ENCODE data around the gene TLE1. TPM values are rescaled to one million over a fixed set of nuclear protein-coding genes. Genes with fewer than 3 reads are reported as not detected.

Gene TLE1
- total RNA-seq, 1 experiment from 2014 or later = 49.0 TPM

DNA sequence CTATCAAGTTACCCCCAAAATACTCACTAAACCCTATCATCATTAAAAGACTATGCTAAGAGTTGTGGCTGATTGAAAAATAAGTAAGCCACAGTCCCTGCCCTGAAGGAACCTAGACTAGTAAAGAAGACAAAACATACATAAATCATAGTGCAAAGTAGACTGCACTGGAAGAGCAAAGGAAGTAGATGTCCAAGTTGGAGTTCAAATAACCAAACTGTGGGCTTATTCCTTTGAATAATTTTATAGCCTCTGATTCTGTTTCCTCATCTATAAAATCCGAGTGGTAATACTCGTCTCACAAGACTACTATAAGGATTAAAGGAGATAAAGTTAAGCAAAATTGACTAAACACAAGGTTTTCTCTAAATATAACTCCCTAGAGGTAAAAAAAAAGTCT, 140.4 kb downstream of the TLE1 start:
- peak overlapping the region; percentile 97 for H3K27ac ChIP-seq (ENCODE audit: low read length)
- H3K79me2 ChIP-seq (ENCODE audit: low read length) = no peaks in the 10 kb centered on the region
- no TSS peak for BruUV-seq (replicated peaks)
- DNase-seq = peak; percentile 14
- H4K20me1 ChIP-seq (ENCODE audit: low read length) = no peaks in the 10 kb centered on the region
- H3K4me2 ChIP-seq (ENCODE audit: low read length) = peak overlapping the region; percentile 86
- H3K9me2 ChIP-seq (replicated peaks; ENCODE audit: low read length) = no peaks in the 10 kb centered on the region
- no peak overlapping the region for H2AFZ ChIP-seq (ENCODE audit: low read length)
- CTCF ChIA-PET = interaction anchor here (1.4 kb wide), 1 partner anchor 26 kb away, joined by 8 read pairs; no protein-coding TSS in a partner anchor
- peak overlapping the region; percentile 68 for H3K9ac ChIP-seq (ENCODE audit: low read length)
- H3K36me3 ChIP-seq (ENCODE audit: low read depth, low read length) = no peaks in the 10 kb centered on the region
- POLR2A ChIA-PET (ENCODE audit: unreplicated experiment) = no interaction called here
- H3K9me3 ChIP-seq (ENCODE audit: low read length) = no peaks in the 10 kb centered on the region
- no peak for ATAC-seq
- H3K4me3 ChIP-seq (ENCODE audit: low read length) = peak overlapping the region; percentile 61; the same call in 1 of the 2 replicates
- peaks cover 31% of the 10 kb centered on the region for H3K4me1 ChIP-seq (ENCODE audit: insufficient read depth, low read length)
- TF ChIP-seq, protein P1, sequence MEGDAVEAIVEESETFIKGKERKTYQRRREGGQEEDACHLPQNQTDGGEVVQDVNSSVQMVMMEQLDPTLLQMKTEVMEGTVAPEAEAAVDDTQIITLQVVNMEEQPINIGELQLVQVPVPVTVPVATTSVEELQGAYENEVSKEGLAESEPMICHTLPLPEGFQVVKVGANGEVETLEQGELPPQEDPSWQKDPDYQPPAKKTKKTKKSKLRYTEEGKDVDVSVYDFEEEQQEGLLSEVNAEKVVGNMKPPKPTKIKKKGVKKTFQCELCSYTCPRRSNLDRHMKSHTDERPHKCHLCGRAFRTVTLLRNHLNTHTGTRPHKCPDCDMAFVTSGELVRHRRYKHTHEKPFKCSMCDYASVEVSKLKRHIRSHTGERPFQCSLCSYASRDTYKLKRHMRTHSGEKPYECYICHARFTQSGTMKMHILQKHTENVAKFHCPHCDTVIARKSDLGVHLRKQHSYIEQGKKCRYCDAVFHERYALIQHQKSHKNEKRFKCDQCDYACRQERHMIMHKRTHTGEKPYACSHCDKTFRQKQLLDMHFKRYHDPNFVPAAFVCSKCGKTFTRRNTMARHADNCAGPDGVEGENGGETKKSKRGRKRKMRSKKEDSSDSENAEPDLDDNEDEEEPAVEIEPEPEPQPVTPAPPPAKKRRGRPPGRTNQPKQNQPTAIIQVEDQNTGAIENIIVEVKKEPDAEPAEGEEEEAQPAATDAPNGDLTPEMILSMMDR (conservative IDR thresholded peaks at IDR 0.05; ENCODE audit: low read depth, low read length) = no peak
- no peak for TF ChIP-seq EZH2 (IDR thresholded peaks at IDR 0.05; ENCODE audit: low read length, unreplicated experiment)
- H3K27me3 ChIP-seq (ENCODE audit: low read length) = no peaks in the 10 kb centered on the region
- peaks cover 8% of the 10 kb centered on the region for H3F3A ChIP-seq (ENCODE audit: low read length, unreplicated experiment)
- intact Hi-C loops (cut with micrococcal nuclease) = no loop called here

DNA sequence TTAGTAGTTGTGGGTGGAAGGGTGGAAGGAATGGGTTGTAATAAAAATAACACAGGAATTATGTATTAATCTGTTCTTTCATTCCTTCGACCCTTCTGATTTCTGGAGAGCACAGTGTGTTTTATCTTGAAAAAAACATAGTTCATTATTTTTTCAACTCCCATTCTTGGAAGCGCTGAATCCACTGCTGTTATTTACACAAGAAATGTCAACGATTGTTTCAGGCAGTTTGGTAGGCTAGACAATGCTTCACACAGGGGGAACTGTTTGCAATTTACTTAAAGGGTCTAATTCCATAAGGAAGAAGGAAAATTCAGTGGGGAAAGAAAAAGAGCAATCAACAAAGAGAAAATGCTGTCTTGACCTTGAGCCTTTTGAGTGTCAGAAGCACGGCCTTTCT, 142.9 kb downstream of the TLE1 start:
- no TSS peak for BruUV-seq (replicated peaks)
- H3K27me3 ChIP-seq (ENCODE audit: low read length) = no peaks in the 10 kb centered on the region
- ChIA-PET POLR2A (ENCODE audit: unreplicated experiment) (no interaction called here), CTCF (no interaction called here)
- no peaks in the 10 kb centered on the region for H3K9me2 ChIP-seq (replicated peaks; ENCODE audit: low read length)
- ATAC-seq (no peak), DNase-seq (no peak)
- H3K4me2 ChIP-seq (ENCODE audit: low read length) = no peak overlapping the region
- no peaks in the 10 kb centered on the region for H4K20me1 ChIP-seq (ENCODE audit: low read length)
- no peaks in the 10 kb centered on the region for H3K9me3 ChIP-seq (ENCODE audit: low read length)
- H3F3A ChIP-seq (ENCODE audit: low read length, unreplicated experiment) = peaks cover 8% of the 10 kb centered on the region
- H3K79me2 ChIP-seq (ENCODE audit: low read length) = no peaks in the 10 kb centered on the region
- TF ChIP-seq EZH2phosphoT487 (IDR thresholded peaks at IDR 0.05; ENCODE audit: borderline replicate concordance, low read length) (no peak), EZH2 (IDR thresholded peaks at IDR 0.05; ENCODE audit: low read length, unreplicated experiment) (no peak)
- TF ChIP-seq, protein P1 (conservative IDR thresholded peaks at IDR 0.05; ENCODE audit: low read depth, low read length) = no peak
- H2AFZ ChIP-seq (ENCODE audit: low read length) = no peak overlapping the region
- peaks cover 31% of the 10 kb centered on the region for H3K4me1 ChIP-seq (ENCODE audit: insufficient read depth, low read length)
- intact Hi-C loops (cut with micrococcal nuclease) = no loop called here
- H3K27ac ChIP-seq (ENCODE audit: low read length) = no peak overlapping the region
- no peak overlapping the region for H3K9ac ChIP-seq (ENCODE audit: low read length)
- H3K36me3 ChIP-seq (ENCODE audit: low read depth, low read length) = no peaks in the 10 kb centered on the region
- H3K4me3 ChIP-seq (ENCODE audit: low read length) = no peak overlapping the region

DNA sequence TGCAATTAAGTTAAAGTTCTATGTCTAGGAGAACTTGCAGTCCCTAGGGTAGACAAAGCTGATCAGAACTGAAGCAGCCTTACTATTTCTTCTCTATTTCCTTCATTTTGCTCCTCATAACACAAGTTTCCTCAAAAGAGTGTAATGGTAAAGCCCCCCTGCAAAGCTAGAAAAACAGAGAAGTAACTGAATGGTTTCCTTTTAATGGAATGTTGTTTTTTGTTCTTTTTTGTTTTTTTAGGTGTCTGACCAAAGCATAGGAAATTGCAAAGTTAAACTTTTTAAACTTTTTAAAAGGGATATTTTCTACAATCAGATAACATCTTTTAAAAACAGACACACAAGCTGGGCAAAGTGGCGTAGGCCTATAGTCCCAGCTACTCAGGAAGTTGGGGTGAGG, 145.7 kb downstream of the TLE1 start:
- Histone ChIP-seq H3F3A (ENCODE audit: low read length, unreplicated experiment) (peaks cover 2% of the 10 kb centered on the region), H3K9me3 (ENCODE audit: low read length) (no peaks in the 10 kb centered on the region), H2AFZ (ENCODE audit: low read length) (no peak overlapping the region), H3K27me3 (ENCODE audit: low read length) (no peaks in the 10 kb centered on the region), H3K79me2 (ENCODE audit: low read length) (no peaks in the 10 kb centered on the region), H3K4me1 (ENCODE audit: insufficient read depth, low read length) (peaks cover 11% of the 10 kb centered on the region), H3K9ac (ENCODE audit: low read length) (no peak overlapping the region), H3K9me2 (replicated peaks; ENCODE audit: low read length) (no peaks in the 10 kb centered on the region), H3K27ac (ENCODE audit: low read length) (no peak overlapping the region), H4K20me1 (ENCODE audit: low read length) (no peaks in the 10 kb centered on the region), H3K4me2 (ENCODE audit: low read length) (no peak overlapping the region), H3K4me3 (ENCODE audit: low read length) (no peak overlapping the region), H3K36me3 (ENCODE audit: low read depth, low read length) (no peaks in the 10 kb centered on the region)
- ChIA-PET CTCF (no interaction called here), POLR2A (ENCODE audit: unreplicated experiment) (no interaction called here)
- no TSS peak for BruUV-seq (replicated peaks)
- intact Hi-C loops (cut with micrococcal nuclease) = no loop called here
- no peak for ATAC-seq
- DNase-seq = no peak
- TF ChIP-seq EZH2phosphoT487 (IDR thresholded peaks at IDR 0.05; ENCODE audit: borderline replicate concordance, low read length) = no peak
- TF ChIP-seq, protein P1 (conservative IDR thresholded peaks at IDR 0.05; ENCODE audit: low read depth, low read length) = no peak
- no peak for TF ChIP-seq EZH2 (IDR thresholded peaks at IDR 0.05; ENCODE audit: low read length, unreplicated experiment)

All from PC-3 (cell line).